Measurements from ENCODE around the gene PLCB2. TPM values are rescaled to one million over a fixed set of nuclear protein-coding genes. Genes with fewer than 3 reads are reported as not detected.

The PLCB2 gene
- total RNA-seq, 3 donors from 2014 or later: 9.9 to 21.8 (median 17.4) TPM

- no peak for TF ChIP-seq CTCF (IDR thresholded peaks at IDR 0.05)
- Histone ChIP-seq H3K36me3 (ENCODE audit: low read depth) (no peaks in the 10 kb centered on the region), H3K9me3 (no peaks in the 10 kb centered on the region), H3K4me1 (ENCODE audit: low read depth) (peaks cover 8% of the 10 kb centered on the region), H3K4me3 (no peak overlapping the region)
- ATAC-seq (no peak), DNase-seq (no peak)
- intact Hi-C loops (cut with DNase I, micrococcal nuclease): no loop called here
These were observed 49.2 kb downstream of the PLCB2 start for GRCh38 chr15:40258544-40258943.

GRCh38 chr15:40257656-40258450 is 49.9 kb downstream of the PLCB2 start:
- Histone ChIP-seq H3K4me1 (ENCODE audit: low read depth) (peaks cover 9% of the 10 kb centered on the region), H3K4me3 (no peak overlapping the region), H3K9me3 (no peaks in the 10 kb centered on the region), H3K36me3 (ENCODE audit: low read depth) (no peaks in the 10 kb centered on the region)
- intact Hi-C loops (cut with DNase I, micrococcal nuclease): no loop called here
- ATAC-seq (no peak), DNase-seq (peak in 1 of 3 donors; percentile 15)
- TF ChIP-seq CTCF (IDR thresholded peaks at IDR 0.05): no peak

GRCh38 chr15:40256638-40257235 is 51.0 kb downstream of the PLCB2 start:
- no peak overlapping the region for H3K4me3 ChIP-seq
- H3K4me1 ChIP-seq (ENCODE audit: low read depth): peaks cover 14% of the 10 kb centered on the region
- H3K36me3 ChIP-seq (ENCODE audit: low read depth): no peaks in the 10 kb centered on the region
- no peaks in the 10 kb centered on the region for H3K9me3 ChIP-seq
- intact Hi-C loops (cut with DNase I, micrococcal nuclease): no loop called here
- no peak for TF ChIP-seq CTCF (IDR thresholded peaks at IDR 0.05)
- no peak for ATAC-seq
- DNase-seq: no peak

- TF ChIP-seq CTCF (IDR thresholded peaks at IDR 0.05): no peak
- DNase-seq (peak in 2 of 3 donors; percentile 11 to 36), ATAC-seq (no peak)
- Histone ChIP-seq H3K4me3 (no peak overlapping the region), H3K4me1 (ENCODE audit: low read depth) (peaks cover 14% of the 10 kb centered on the region), H3K9me3 (no peaks in the 10 kb centered on the region), H3K36me3 (ENCODE audit: low read depth) (no peaks in the 10 kb centered on the region)
- intact Hi-C loops (cut with DNase I, micrococcal nuclease): no loop called here
These were observed 52.7 kb downstream of the PLCB2 start for GRCh38 chr15:40255033-40255432.

GRCh38 chr15:40254452-40254851 is 53.3 kb downstream of the PLCB2 start:
- ATAC-seq (no peak), DNase-seq (peak in 1 of 3 donors; percentile 25)
- no peaks in the 10 kb centered on the region for H3K9me3 ChIP-seq

More at GRCh38 chr15:40254452-40254851, 53.3 kb downstream of the PLCB2 start:
- intact Hi-C loops (cut with DNase I, micrococcal nuclease): no loop called here
- Histone ChIP-seq H3K36me3 (ENCODE audit: low read depth) (no peaks in the 10 kb centered on the region), H3K4me3 (no peak overlapping the region), H3K4me1 (ENCODE audit: low read depth) (peaks cover 14% of the 10 kb centered on the region)
- TF ChIP-seq CTCF (IDR thresholded peaks at IDR 0.05): no peak

All from mucosa of descending colon (tissue), 3 donors.